Measurements from ENCODE around the gene ACYP2.
"Not testable (repeated sequence)": the region's sequence is repeated elsewhere in the genome, so short reads cannot be mapped to it uniquely, and the experiment has no call there.

Gene ACYP2

DNA sequence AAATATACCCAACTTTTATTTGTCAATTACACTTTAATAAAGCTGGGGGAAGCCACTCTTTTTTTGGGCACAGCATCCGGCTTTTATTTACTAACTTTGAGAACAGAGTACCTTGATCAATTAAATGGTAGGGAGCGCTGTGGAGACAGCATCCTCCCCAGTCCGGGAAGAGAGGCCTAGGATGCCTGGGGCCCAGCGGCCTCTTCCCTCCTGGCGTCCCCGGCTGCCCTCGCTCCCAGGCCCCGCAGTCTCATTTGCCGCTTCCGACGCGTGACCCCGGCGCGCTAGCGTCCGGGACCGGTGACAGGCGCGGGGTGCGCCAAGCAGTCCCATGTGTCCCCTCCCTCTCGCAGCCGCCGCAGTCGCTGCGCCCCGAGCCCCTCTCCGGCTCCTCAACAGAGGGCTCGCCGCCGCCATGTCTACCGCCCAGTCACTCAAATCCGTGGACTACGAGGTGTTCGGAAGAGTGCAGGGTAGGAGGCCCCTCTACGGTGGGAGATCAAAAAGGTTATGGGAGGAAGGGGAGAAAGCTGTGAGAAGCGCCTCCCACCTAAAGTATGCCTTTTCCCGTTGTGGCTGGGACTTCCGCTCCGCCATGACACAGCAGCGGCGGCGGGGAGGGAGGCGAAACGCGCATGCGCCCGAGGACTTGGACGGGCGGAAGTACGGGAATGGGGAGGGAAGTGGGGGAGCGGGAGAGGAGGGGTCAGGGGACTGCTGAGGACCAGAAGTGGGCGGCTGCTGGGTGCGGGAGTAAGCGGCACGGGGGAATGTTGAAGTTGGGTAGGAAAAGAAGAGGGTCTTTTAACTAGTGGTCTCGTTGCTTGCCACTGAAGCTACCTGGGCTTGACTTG is at the start of gene ACYP2:
ACYP2 (plus strand) TSS at position 332 of the 854 bp plus-strand sequence.
- peaks cover 18% of the 10 kb centered on the region for H3K36me3 Mint-ChIP-seq
- H3K4me1 Mint-ChIP-seq = peaks cover 19% of the 10 kb centered on the region
- no peaks in the 10 kb centered on the region for H3K27me3 Mint-ChIP-seq
- peak within 1 kb of the TSS; percentile 99 for H3K27ac Mint-ChIP-seq
- peak within 1 kb of the TSS; percentile 91 for H3K4me3 Mint-ChIP-seq
- H3K9me3 Mint-ChIP-seq = peaks cover 7% of the 10 kb centered on the region

DNA sequence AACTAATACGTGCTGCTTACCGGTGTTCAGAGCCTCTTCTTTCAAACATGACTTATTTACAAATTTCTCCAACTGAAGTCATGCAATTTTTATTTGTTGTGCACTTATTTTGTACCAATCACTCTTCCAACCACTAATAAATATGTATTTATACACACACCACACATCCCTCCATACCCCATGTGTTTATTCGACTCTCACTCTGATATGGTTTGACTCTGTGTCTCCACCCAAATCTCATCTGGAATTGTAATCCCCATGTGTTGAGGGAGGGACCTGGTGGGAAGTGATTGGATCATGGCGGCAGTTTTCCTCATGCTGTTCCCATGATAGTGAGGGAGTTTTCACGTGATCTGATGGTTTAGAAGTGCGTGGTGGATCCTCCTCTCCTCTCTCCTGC is 49.5 kb upstream of the ACYP2 start:
- Mint-ChIP-seq H3K4me3 (no peak overlapping the region), H3K9me3 (no peaks in the 10 kb centered on the region), H3K4me1 (no peaks in the 10 kb centered on the region), H3K27me3 (no peaks in the 10 kb centered on the region), H3K27ac (no peak overlapping the region), H3K36me3 (peaks cover 13% of the 10 kb centered on the region)

DNA sequence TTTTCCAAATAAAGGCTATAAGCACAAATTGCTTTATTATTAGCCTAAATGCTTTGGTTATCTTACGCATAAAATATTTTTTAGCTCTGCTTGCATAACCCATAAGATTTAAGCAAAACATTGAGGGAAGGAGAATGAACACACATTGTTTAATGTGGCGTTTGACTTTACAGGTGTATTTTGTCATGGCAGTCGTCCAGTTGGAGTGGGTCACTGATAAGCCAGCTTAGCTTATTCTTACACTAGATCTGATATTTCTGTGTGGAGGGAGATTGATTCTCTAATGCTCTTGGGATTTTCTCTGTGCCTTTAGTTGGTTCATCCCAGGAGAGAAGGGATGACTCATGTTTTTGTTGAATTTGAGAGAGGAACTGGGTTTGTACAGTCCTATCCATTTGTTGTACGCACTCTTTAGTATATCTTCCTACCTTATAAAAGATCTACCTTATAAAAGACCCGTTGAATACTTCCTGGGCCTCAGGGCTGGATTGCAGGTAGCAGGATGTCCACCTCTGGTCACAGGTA is 47.5 kb upstream of the ACYP2 start:
- H3K4me1 Mint-ChIP-seq = no peaks in the 10 kb centered on the region
- no peak overlapping the region for H3K27ac Mint-ChIP-seq
- peaks cover 16% of the 10 kb centered on the region for H3K36me3 Mint-ChIP-seq
- H3K4me3 Mint-ChIP-seq = no peak overlapping the region
- no peaks in the 10 kb centered on the region for H3K9me3 Mint-ChIP-seq
- no peaks in the 10 kb centered on the region for H3K27me3 Mint-ChIP-seq

DNA sequence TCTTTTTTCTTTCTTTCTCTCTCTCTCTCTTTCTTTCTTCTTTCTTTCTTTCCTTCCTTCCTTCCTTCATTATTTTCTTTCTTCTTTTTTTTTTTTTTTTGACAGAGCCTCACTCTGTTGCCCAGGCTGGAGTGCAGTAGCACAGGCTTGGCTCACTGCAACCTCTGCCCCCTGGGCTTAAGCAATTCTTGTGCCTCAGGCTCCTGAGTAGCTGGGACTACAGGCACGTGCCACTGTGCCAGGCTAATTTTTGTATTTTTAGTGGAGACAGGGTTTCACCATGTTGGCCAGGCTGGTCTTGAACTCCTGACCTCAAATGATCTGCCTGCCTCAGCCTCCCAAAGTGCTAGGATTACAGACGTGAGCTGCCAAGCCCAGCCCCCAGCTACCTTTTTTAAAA is 42.9 kb upstream of the ACYP2 start:
- H3K27ac Mint-ChIP-seq, H3K27me3 Mint-ChIP-seq, H3K4me3 Mint-ChIP-seq, H3K4me1 Mint-ChIP-seq, H3K9me3 Mint-ChIP-seq, H3K36me3 Mint-ChIP-seq: not testable (repeated sequence)

DNA sequence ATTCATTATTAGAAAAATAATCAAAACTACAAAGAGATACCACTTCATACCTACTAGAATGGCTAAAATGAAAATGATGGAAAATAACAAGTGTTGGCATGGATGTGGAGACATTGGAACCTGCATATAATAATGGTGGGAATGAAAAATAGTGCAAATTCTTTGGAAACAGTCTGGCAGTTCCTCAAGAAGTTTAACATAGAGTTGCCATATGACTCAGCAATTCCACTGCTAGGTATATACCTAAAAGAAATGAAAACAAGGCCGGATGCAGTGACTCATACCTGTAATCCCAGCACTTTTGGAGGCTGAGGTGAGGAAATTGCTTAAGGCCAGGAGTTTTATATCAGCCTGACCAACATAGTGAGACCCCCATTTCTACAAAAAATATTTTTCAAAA is 41.6 kb upstream of the ACYP2 start:
- H3K4me1 Mint-ChIP-seq = peaks cover 5% of the 10 kb centered on the region
- no peaks in the 10 kb centered on the region for H3K9me3 Mint-ChIP-seq
- H3K27me3 Mint-ChIP-seq = no peaks in the 10 kb centered on the region
- H3K36me3 Mint-ChIP-seq = peaks cover 5% of the 10 kb centered on the region
- H3K27ac Mint-ChIP-seq = no peak overlapping the region
- no peak overlapping the region for H3K4me3 Mint-ChIP-seq

DNA sequence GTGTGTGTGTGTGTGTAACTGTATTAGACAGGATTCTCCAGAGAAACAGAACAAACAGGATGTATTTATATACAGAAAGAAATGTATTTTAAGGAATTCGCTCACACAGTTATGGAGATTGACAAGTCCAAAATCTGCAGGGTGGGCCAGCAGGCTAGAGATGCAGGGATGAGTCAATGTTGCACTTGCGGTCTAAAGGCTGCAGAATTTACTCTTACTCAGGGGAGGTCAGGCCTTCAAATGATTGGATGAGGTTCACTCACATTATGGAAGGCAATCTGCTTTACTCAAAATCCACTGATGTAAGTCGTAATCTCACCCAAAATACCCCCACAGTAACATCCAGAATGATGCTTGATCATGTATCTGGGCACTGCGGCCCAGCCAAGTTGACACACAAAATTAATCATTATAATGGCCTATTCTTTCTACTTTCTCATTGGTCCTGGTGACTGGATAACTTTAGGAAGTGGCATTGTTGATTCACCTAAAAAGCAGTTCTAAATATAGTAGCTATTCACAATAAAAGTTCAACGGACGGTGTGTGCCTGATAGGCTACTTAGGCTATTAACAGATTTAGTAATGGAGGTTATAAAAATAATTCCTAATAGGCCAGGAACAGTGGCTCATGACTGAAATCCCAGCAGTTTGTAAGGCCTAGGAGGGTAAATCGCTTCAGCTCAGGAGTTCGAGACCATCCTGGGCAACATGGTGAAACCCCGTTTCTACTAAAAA is 40.6 kb upstream of the ACYP2 start:
- Mint-ChIP-seq H3K36me3 (peaks cover 5% of the 10 kb centered on the region), H3K4me1 (peaks cover 5% of the 10 kb centered on the region), H3K27ac (no peak overlapping the region), H3K4me3 (no peak overlapping the region), H3K9me3 (no peaks in the 10 kb centered on the region), H3K27me3 (no peaks in the 10 kb centered on the region)

DNA sequence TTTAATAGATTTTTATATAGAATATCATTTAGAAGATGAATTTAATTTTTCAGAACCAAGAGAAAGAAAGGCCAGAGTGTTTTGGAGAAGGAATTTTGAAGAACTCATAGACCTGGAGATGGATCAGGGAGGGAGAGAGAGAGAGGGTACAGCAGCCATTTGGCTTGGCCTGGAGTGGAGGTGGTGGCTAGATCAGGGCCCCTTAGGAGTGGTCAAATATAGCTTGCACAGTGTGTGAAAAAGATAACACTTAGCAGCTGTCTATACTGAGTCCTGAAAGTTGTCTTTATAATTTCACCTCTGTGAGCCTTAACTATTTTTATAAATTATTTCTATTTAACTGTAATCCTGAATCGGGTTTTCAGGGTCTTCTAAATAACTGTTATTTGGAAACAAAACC is 38.8 kb upstream of the ACYP2 start:
- peaks cover 5% of the 10 kb centered on the region for H3K4me1 Mint-ChIP-seq
- no peak overlapping the region for H3K4me3 Mint-ChIP-seq
- H3K36me3 Mint-ChIP-seq = peaks cover under 1% of the 10 kb centered on the region
- H3K27me3 Mint-ChIP-seq = no peaks in the 10 kb centered on the region
- no peaks in the 10 kb centered on the region for H3K9me3 Mint-ChIP-seq
- H3K27ac Mint-ChIP-seq = no peak overlapping the region

DNA sequence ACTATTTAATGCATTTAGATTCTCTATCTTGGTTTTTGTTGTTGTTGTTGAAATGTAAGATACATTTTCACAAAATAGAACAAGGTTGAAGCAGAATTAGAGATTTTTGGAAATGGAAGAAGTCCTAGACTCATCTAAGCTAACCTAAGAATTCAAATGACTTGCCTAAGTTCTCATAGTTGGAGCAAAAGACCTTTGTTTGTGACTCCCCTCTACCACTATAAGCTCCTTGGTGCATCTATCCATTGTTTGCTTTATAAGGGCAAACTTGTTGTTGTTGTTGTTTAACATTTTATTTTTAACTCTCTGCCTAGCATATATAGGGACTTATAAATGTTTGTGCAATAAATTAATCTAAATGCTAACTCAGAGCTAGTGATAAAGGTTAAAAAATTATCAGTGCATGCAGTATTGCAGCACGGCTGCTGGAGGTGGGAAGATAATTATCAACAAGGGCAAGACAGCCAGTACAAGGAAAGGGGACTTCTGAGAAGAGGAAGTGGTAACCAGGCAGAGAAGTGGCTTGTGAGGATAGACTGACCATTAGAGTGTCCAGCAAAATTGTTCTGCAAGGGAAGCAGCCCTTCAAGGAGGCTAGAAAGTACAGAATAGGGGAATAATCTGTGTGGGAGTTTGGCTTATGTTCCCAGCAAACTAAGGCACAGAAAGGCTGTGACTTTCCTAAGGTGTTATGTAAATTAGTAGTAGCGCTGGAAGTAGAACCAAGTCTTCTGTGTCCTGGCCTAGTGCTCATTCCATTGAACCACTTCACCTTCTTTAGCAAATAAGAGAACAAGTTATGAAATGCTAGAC is 38.1 kb upstream of the ACYP2 start:
- Mint-ChIP-seq H3K27ac (no peak overlapping the region), H3K27me3 (no peaks in the 10 kb centered on the region), H3K36me3 (peaks cover 2% of the 10 kb centered on the region), H3K4me3 (no peak overlapping the region), H3K4me1 (peaks cover 5% of the 10 kb centered on the region), H3K9me3 (no peaks in the 10 kb centered on the region)

DNA sequence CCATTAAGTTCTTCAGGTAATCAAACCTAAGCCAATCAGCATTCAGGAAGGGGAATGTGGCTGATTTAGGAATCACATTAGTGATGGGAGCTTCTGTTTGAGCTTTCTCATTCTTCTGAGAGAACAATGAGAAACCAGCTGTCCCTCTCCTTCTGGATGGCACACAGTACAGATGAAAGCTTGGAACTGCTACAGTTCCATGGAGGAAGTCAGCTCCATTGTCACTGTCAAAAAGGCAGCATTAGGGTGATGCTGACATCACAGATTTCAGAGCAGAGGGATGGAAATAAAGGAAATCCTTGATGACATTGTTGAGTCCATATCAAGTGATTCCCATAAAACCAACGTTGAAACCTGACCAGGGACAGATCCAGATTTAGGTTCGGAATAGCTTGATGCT is 36.1 kb upstream of the ACYP2 start:
- H3K27me3 Mint-ChIP-seq = no peaks in the 10 kb centered on the region
- H3K9me3 Mint-ChIP-seq = no peaks in the 10 kb centered on the region
- H3K27ac Mint-ChIP-seq = no peak overlapping the region
- no peaks in the 10 kb centered on the region for H3K4me1 Mint-ChIP-seq
- H3K36me3 Mint-ChIP-seq = peaks cover 2% of the 10 kb centered on the region
- H3K4me3 Mint-ChIP-seq = no peak overlapping the region

DNA sequence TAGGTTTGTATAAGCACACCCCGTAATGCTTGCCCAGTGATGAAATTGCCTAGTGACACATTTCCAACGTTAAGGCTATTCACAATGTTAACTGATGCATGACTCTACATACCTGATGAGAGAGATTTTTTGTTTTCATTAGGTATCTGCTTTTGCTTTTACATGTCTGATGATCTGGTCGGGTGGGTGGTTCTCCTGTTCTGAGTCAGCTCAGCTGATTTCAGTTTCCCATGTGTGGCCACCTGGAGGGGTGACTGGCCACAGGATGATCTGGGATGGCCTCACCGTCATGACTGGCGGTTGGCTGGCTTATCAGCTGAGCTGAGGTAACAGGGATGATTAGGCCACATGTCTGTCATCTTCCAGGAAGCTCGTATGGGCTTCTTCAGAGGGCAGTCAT is 33.8 kb upstream of the ACYP2 start:
- Mint-ChIP-seq H3K4me1 (peaks cover 6% of the 10 kb centered on the region), H3K27me3 (no peaks in the 10 kb centered on the region), H3K27ac (no peak overlapping the region), H3K36me3 (peaks cover 2% of the 10 kb centered on the region), H3K4me3 (no peak overlapping the region), H3K9me3 (no peaks in the 10 kb centered on the region)

DNA sequence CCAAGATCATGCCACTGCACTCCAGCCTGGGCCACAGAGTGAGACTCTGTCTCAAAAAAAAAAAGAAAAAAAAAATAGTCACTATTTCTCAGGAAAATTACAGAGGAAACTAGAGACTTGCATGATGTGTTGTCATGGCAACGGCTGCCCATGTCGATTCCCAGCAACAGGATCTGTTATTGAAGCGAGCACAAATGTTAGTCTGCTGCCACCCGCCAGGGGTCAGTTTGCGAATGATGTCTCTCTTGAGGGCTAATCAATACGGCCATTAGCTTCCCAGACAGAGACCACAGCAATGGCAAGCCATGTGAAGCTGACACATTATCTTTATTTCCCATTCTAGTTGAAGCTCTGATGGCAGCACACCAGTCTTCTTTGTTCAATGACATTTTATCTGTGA is 32.4 kb upstream of the ACYP2 start:
- Mint-ChIP-seq H3K27me3 (no peaks in the 10 kb centered on the region), H3K9me3 (no peaks in the 10 kb centered on the region), H3K36me3 (peaks cover 2% of the 10 kb centered on the region), H3K4me1 (peaks cover 6% of the 10 kb centered on the region), H3K27ac (no peak overlapping the region), H3K4me3 (no peak overlapping the region)

DNA sequence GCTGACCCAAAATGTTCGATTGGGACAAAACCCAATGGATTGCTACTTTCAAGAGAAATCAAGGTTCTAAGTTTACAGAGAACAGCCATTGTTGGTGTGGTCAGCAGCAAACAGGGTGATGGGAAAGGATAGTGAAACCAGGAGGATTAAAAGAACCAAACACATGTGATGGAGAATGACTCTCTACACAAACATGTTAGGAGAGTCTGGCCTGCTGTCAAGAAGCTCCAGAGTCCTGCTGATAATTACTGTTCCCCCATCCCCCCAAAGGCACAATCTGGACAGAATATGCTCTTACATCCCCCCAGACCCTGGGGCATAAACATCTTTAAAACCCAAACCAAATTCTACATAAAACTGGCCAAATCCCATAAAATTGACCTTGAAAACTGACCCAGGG is 32.0 kb upstream of the ACYP2 start:
- H3K4me1 Mint-ChIP-seq = peaks cover 6% of the 10 kb centered on the region
- peaks cover 2% of the 10 kb centered on the region for H3K36me3 Mint-ChIP-seq
- H3K4me3 Mint-ChIP-seq = no peak overlapping the region

DNA sequence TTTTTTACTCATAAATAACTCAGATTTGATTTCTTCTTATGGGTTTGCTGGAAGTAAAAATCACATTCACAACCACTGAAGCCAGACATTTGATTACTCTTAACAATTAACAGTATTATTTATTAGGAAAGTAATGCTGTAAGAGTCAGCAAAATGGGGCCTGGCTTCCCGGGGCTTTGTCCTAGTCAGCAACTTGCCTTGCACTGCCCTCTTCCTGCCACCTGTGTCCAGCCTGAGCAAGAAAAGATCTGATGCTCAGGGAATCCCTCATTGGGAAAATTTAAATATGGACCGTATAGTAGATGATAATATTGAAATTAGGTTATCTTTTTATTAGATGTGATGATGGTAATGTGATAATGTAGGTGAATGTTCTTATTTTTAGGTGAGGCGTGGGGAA is 30.8 kb upstream of the ACYP2 start:
- no peak overlapping the region for H3K4me3 Mint-ChIP-seq
- no peak overlapping the region for H3K27ac Mint-ChIP-seq
- peaks cover 2% of the 10 kb centered on the region for H3K36me3 Mint-ChIP-seq
- no peaks in the 10 kb centered on the region for H3K9me3 Mint-ChIP-seq
- H3K4me1 Mint-ChIP-seq = peaks cover 6% of the 10 kb centered on the region
- no peaks in the 10 kb centered on the region for H3K27me3 Mint-ChIP-seq

More for the DNA sequence above, 32.0 kb upstream of the ACYP2 start:
- no peaks in the 10 kb centered on the region for H3K27me3 Mint-ChIP-seq
- H3K9me3 Mint-ChIP-seq = no peaks in the 10 kb centered on the region
- H3K27ac Mint-ChIP-seq = no peak overlapping the region

DNA sequence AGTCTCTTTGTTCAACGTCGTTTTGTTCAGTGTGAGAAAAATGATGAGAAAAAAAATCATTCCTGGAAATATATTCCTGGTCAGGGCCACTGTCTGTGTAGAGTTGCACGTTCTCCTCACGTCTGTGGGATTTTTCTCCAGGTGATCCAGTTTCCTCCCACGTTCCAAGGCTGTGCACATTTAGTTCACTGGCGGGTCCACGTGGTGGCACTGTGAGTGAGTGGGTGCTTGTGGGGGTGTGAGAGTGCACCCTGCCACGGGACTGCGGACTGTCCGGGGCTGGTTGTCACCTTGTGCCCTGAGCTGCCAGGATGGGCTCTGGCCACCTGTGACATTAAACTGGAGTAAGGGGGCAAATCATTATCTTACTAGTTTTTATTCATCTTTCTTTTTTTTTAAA is 30.3 kb upstream of the ACYP2 start:
- Mint-ChIP-seq H3K4me1 (peaks cover 6% of the 10 kb centered on the region), H3K4me3 (no peak overlapping the region), H3K27ac (no peak overlapping the region), H3K9me3 (no peaks in the 10 kb centered on the region), H3K27me3 (no peaks in the 10 kb centered on the region), H3K36me3 (peaks cover 2% of the 10 kb centered on the region)

DNA sequence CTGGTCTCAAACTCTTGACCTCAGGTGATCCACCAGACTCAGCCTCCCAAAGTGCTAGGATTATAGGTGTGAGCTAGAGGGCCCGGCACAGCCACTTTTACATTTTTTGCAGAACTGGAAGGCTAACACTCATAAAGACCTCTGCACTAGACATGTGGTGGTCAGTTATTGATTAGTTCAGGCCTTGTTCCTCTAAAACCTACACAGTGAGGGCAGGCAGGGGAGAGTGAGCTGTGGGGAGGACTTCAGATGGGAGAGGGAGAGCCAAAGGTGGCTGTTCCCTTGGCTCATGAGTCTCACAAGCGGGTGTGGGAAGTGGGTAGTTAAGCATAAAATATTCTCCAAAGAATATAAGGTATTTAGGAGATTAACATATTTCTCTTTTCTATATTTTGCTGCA is 29.3 kb upstream of the ACYP2 start:
- Mint-ChIP-seq H3K27ac (no peak overlapping the region), H3K36me3 (peaks cover 2% of the 10 kb centered on the region), H3K4me1 (peaks cover 6% of the 10 kb centered on the region), H3K9me3 (no peaks in the 10 kb centered on the region), H3K27me3 (no peaks in the 10 kb centered on the region), H3K4me3 (no peak overlapping the region)
